Measurements from ENCODE around the gene PTPN1. TPM values are rescaled to one million over a fixed set of nuclear protein-coding genes. Genes with fewer than 3 reads are reported as not detected.

Gene PTPN1
- total and polyA plus RNA-seq, 2 experiments from 2014 or later = 19.4 to 29.4 TPM

DNA sequence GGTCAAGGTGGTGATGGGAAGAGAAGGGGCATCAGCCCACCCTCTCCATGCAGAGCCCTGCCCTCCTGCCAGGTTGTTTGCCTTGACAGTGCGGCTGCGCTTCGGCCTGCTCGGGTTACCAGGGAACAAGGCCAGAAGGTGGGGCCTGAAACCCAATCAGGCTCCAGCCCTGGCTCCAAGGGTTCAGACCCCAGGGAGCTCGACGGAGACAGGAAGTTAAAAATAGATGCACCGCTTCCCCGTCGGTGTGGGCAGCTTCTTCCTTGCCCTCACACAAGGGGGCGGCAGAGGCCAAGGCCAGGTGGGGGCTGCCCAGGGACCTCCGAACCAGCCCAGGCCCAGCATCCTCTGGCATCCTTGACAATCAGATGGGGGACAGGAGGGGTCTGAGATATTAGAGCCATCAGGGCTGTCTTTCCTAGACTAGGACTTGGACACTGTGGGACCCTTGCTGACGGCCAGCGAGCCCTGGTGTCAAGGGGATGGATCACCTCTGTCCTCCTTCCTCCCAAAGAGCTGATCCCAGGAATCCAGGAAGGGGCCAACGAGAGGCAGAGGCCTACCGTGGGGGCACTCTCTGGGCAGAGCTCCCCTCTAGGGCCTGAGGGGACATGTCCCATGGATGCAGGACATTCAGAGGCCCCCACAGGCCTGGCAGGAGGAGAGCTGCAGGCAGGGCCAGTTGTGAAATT is 115.9 kb downstream of the PTPN1 start:
- no peaks in the 10 kb centered on the region for H3K36me3 ChIP-seq
- H3K27ac ChIP-seq = no peak overlapping the region
- no peak overlapping the region for H3K4me3 ChIP-seq
- TF ChIP-seq, protein P1, sequence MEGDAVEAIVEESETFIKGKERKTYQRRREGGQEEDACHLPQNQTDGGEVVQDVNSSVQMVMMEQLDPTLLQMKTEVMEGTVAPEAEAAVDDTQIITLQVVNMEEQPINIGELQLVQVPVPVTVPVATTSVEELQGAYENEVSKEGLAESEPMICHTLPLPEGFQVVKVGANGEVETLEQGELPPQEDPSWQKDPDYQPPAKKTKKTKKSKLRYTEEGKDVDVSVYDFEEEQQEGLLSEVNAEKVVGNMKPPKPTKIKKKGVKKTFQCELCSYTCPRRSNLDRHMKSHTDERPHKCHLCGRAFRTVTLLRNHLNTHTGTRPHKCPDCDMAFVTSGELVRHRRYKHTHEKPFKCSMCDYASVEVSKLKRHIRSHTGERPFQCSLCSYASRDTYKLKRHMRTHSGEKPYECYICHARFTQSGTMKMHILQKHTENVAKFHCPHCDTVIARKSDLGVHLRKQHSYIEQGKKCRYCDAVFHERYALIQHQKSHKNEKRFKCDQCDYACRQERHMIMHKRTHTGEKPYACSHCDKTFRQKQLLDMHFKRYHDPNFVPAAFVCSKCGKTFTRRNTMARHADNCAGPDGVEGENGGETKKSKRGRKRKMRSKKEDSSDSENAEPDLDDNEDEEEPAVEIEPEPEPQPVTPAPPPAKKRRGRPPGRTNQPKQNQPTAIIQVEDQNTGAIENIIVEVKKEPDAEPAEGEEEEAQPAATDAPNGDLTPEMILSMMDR (IDR thresholded peaks at IDR 0.05; ENCODE audit: low read depth, low read length) = peak; percentile 83
- no peaks in the 10 kb centered on the region for H3K9me3 ChIP-seq (ENCODE audit: low read depth)
- DNase-seq (ENCODE audit: low read depth in 1 of 2, low spot score in 1 of 2) = peak; percentile 71 to 73
- H3K27me3 ChIP-seq = no peaks in the 10 kb centered on the region
- H3K4me1 ChIP-seq (ENCODE audit: low read depth) = peaks cover 6% of the 10 kb centered on the region

DNA sequence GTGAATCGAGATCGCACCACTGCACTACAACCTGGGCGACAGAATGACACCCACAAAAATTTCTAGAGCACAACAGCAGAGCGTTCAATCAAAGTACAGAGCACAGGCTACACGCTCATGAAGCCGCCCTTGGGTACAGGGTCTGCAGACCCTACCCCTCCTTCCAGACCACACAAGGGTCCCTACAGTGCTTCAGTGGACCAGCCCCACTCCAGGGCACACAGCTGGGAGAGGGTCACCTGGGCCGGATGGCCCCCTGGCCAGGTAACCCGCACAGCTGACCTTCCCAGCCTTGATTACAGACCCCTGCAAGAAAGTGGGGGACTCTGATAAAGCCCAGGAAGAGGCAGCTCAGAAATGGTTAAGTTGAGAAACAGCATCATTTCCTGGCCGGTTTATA is 117.6 kb downstream of the PTPN1 start:
- H3K36me3 ChIP-seq = no peaks in the 10 kb centered on the region
- no peak overlapping the region for H3K4me3 ChIP-seq
- H3K4me1 ChIP-seq (ENCODE audit: low read depth) = peaks cover 6% of the 10 kb centered on the region
- DNase-seq (ENCODE audit: low read depth in 1 of 2, low spot score in 1 of 2) = no peak
- no peaks in the 10 kb centered on the region for H3K9me3 ChIP-seq (ENCODE audit: low read depth)
- H3K27ac ChIP-seq = no peak overlapping the region
- H3K27me3 ChIP-seq = no peaks in the 10 kb centered on the region
- TF ChIP-seq, protein P1 (IDR thresholded peaks at IDR 0.05; ENCODE audit: low read depth, low read length) = no peak

DNA sequence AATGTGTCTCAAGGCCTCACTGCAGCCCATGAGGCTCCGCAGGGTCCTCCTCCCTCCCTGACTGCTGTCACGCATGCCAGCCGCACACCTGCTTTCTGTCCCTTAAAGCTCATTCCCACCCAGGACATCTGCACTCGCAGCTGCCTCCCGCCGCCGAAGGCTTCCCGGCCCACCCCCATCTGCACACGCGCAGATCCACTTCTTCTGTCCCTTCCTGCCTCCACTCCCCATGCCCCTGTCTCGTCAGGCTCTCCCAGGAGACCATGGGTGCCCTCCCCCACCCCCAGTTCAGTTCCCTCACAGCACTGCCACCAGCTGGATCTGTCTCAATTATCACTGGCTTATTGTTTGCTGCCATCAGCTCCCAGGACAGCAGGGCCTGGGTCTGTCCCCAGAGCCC is 118.1 kb downstream of the PTPN1 start:
- Histone ChIP-seq H3K4me3 (no peak overlapping the region), H3K4me1 (ENCODE audit: low read depth) (peaks cover 8% of the 10 kb centered on the region), H3K9me3 (ENCODE audit: low read depth) (no peaks in the 10 kb centered on the region), H3K27me3 (no peaks in the 10 kb centered on the region), H3K27ac (peak overlapping the region; percentile 62), H3K36me3 (no peaks in the 10 kb centered on the region)
- TF ChIP-seq, protein P1 (IDR thresholded peaks at IDR 0.05; ENCODE audit: low read depth, low read length) = no peak
- peak in 1 of 2 donors; percentile 28 for DNase-seq (ENCODE audit: low read depth in 1 of 2, low spot score in 1 of 2)

DNA sequence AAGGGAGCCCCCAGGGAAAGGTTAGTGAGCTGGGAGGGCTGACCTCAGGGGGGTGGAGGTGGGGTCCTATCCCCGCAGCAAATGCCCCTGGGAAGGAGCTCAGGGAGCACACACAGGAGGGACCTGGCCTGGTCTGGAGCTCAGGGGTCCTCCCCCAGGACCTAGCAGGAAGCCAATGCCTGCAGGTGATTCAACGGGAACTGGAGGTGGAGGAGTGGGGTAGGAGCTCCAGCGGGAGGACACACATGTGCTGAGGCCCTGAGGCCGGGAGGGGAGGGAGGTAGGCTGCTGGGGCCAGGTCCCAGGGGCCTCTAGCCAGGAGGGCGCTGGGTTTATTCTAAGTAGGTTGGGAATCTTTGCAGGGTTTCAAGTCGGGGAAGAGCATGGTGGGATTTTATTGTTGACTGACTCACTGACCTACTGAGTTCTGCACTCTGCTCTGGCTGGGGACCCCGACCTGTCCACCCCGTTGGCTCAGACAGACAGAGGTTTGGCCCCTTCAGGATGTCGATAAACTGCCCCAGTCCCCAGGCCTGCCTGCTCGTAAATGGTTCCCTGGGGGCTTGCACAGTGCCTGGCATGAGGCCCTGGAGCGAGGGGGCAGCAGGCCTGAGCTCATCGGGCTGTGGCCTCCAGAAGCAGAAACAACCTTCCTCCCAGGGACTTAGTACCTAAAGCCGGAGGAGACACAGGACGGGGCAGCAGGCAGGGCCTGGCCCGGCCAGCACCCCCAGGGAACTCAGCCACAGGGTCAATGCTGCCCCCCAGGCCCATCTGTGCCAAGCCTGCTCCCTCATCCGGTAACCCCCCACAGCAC is 118.9 kb downstream of the PTPN1 start:
- no peaks in the 10 kb centered on the region for H3K27me3 ChIP-seq
- peaks cover 12% of the 10 kb centered on the region for H3K4me1 ChIP-seq (ENCODE audit: low read depth)
- peak overlapping the region; percentile 62 for H3K27ac ChIP-seq
- TF ChIP-seq, protein P1 (IDR thresholded peaks at IDR 0.05; ENCODE audit: low read depth, low read length) = no peak
- H3K4me3 ChIP-seq = no peak overlapping the region
- no peak for DNase-seq (ENCODE audit: low read depth in 1 of 2, low spot score in 1 of 2)
- H3K9me3 ChIP-seq (ENCODE audit: low read depth) = no peaks in the 10 kb centered on the region
- no peaks in the 10 kb centered on the region for H3K36me3 ChIP-seq

DNA sequence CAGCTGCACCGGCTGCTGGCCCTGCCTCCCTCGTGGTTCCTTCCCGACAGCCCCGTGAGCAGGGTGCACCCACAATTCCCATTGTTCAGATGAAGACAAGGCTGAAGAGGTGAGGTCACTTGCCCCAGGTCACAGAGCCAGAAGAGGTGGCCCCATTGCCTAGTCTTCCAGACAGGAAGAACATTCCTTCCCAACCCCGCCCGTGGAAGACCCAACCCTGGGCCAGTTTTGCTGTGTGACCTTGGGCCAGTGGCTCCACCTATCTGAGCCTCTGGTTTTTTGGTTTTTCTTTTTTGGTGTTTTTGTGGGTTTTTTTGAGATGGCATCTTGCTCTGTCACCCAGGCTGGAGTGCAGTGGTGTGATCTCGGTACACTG is 119.5 kb downstream of the PTPN1 start:
- H3K27ac ChIP-seq = no peak overlapping the region
- H3K36me3 ChIP-seq = no peaks in the 10 kb centered on the region
- no peaks in the 10 kb centered on the region for H3K9me3 ChIP-seq (ENCODE audit: low read depth)
- no peak for DNase-seq (ENCODE audit: low read depth in 1 of 2, low spot score in 1 of 2)
- no peaks in the 10 kb centered on the region for H3K27me3 ChIP-seq
- H3K4me1 ChIP-seq (ENCODE audit: low read depth) = peaks cover 12% of the 10 kb centered on the region
- H3K4me3 ChIP-seq = no peak overlapping the region
- TF ChIP-seq, protein P1 (IDR thresholded peaks at IDR 0.05; ENCODE audit: low read depth, low read length) = no peak
